NCI-H1694 (cell line): ENCODE measurements around the gene AP2A2.

Source experiments
- DNase-seq: peaks from one replicate; lab custom pipeline; 2025; lab: John Stamatoyannopoulos, UW

The AP2A2 gene

GRCh38 chr11:898540-899190, 27.0 kb upstream of the AP2A2 start:
- DNase-seq, result no peak

GRCh38 chr11:899724-900123, 25.9 kb upstream of the AP2A2 start:
- no peak for DNase-seq

GRCh38 chr11:900545-900944, 25.1 kb upstream of the AP2A2 start:
- DNase-seq, result no peak

GRCh38 chr11:901452-902061, 24.1 kb upstream of the AP2A2 start:
- DNase-seq, result no peak

- no peak for DNase-seq
These were observed 21.3 kb upstream of the AP2A2 start for GRCh38 chr11:904380-904779.

- DNase-seq, result no peak
These were observed 19.7 kb upstream of the AP2A2 start for GRCh38 chr11:905952-906351.

- DNase-seq, result no peak
These were observed 18.0 kb upstream of the AP2A2 start for GRCh38 chr11:907668-908067.

GRCh38 chr11:908273-908672, 17.4 kb upstream of the AP2A2 start:
- no peak for DNase-seq

GRCh38 chr11:909406-909805, 16.3 kb upstream of the AP2A2 start:
- DNase-seq, result no peak

- DNase-seq, result no peak
These were observed 15.6 kb upstream of the AP2A2 start for GRCh38 chr11:910044-910588.

- DNase-seq, result peak; percentile 51
These were observed 15.1 kb upstream of the AP2A2 start, which contains the start of gene CHID1 for GRCh38 chr11:910589-911030. Gene CHID1, minus strand, starts transcription at chr11:910810. Its CDS starts 5,994 bp downstream, at chr11:904816.

GRCh38 chr11:911031-911889, 14.4 kb upstream of the AP2A2 start:
- DNase-seq, result no peak

GRCh38 chr11:911890-912219, 13.8 kb upstream of the AP2A2 start:
- DNase-seq, result no peak

- DNase-seq, result no peak
These were observed 13.4 kb upstream of the AP2A2 start for GRCh38 chr11:912266-912665.

- DNase-seq, result no peak
These were observed 12.6 kb upstream of the AP2A2 start for GRCh38 chr11:913043-913442.

- no peak for DNase-seq
These were observed 11.5 kb upstream of the AP2A2 start for GRCh38 chr11:914204-914603.

- DNase-seq, result no peak
These were observed 10.7 kb upstream of the AP2A2 start for GRCh38 chr11:914747-915501.

GRCh38 chr11:917426-917825, 8.2 kb upstream of the AP2A2 start:
- DNase-seq, result no peak

GRCh38 chr11:921921-922678, 3.6 kb upstream of the AP2A2 start:
- no peak for DNase-seq

GRCh38 chr11:923691-924405, 1.8 kb upstream of the AP2A2 start:
- DNase-seq, result no peak
